ENCODE measurements around the gene CNGA2.

DNA sequence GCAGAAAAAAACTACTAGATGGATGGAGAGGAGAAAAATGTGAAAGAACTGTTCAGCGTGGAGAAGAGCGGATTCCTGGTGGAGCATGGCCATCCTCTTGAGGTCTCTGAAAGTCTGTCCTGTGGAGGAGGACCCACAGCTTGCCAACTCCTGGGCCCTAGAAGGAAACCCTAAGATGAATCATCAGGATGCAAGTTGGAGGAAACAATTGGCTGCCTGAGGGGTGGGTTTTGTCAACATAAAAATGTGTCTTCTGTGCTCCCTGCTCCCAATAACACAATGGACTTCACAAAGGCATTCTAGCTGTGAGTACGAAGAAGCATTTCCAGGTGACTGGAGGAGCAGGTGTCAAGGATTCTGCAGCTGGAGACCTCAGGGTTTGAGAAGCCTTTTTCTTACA lies 37.2 kb downstream of the CNGA2 start:
- TF ChIP-seq, protein P1, sequence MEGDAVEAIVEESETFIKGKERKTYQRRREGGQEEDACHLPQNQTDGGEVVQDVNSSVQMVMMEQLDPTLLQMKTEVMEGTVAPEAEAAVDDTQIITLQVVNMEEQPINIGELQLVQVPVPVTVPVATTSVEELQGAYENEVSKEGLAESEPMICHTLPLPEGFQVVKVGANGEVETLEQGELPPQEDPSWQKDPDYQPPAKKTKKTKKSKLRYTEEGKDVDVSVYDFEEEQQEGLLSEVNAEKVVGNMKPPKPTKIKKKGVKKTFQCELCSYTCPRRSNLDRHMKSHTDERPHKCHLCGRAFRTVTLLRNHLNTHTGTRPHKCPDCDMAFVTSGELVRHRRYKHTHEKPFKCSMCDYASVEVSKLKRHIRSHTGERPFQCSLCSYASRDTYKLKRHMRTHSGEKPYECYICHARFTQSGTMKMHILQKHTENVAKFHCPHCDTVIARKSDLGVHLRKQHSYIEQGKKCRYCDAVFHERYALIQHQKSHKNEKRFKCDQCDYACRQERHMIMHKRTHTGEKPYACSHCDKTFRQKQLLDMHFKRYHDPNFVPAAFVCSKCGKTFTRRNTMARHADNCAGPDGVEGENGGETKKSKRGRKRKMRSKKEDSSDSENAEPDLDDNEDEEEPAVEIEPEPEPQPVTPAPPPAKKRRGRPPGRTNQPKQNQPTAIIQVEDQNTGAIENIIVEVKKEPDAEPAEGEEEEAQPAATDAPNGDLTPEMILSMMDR (IDR thresholded peaks at IDR 0.05): no peak
- TF ChIP-seq POLR2A (IDR thresholded peaks at IDR 0.05): no peak
